Neural progenitor cell (in vitro differentiated cells): Measurements from ENCODE around the gene KLHL17.

Experiments used
- CTCF ChIP-seq: fragments of 200-600 bp; sonication (generic); IDR thresholded peaks from 2 replicates; pipeline ENCODE4 v1.5.1; 2017; ENCODE audit warnings: antibody characterized with exemption, mild to moderate bottlenecking
- EZH2 ChIP-seq: fragments of 200-600 bp; sonication (generic); IDR thresholded peaks from 2 replicates; pipeline ENCODE4 v1.6.1; 2017; ENCODE audit warnings: antibody characterized with exemption, mild to moderate bottlenecking, moderate library complexity

- TF ChIP-seq CTCF (no peak), EZH2 (no peak)
These were observed 2.3 kb downstream of the KLHL17 start for GRCh38 chr1:962381-963300.
